ENCODE results near the gene TMPRSS6. TPM values are rescaled to one million over a fixed set of nuclear protein-coding genes. Genes with fewer than 3 reads are reported as not detected.

Gene TMPRSS6
- total and polyA plus RNA-seq, 2 donors (not counting 1 experiment from before 2014, with no cell fraction given): 0.03 TPM; not detected in 1

DNA sequence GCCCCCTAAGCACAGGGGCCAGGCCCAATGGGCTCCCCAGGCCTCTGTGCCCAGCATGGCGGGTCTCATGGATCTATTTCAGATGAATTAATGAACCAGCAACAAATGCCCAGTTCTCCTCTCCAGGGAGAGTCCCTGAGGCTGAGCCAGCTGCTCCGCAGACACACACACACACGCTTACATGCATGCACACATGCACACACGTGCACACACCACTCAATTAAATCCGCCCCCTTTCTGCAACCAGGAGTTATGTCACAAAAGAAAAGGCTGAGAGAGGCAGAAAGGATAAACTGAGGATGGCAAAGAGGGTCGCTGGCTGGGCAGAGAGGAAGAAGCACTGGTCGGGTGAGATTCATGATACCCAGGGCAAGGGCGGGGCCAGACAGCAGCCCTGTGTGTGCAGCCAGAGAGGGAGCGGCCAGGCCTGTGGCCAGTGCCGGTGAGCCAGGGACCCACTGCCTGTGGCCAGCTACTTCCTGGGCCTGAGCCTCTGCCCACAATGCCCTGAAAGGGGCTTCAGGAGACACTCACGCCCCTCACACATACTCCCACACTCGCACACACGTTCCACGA lies 20.4 kb upstream of the TMPRSS6 start:
- intact Hi-C loops (cut with micrococcal nuclease): no loop called here
- peaks cover 1% of the 10 kb centered on the region for H3K4me1 Mint-ChIP-seq
- POLR2A ChIA-PET: no interaction called here

More for the DNA sequence above, 20.4 kb upstream of the TMPRSS6 start:
- no peak overlapping the region for H3K4me3 ChIP-seq (ENCODE audit: control extremely low read depth in 1 of 5, extremely low read depth in 1 of 5, insufficient read depth in 1 of 5, low read depth in 2 of 5, low read length in 4 of 5)
- ATAC-seq (ENCODE audit: low read depth) (no peak), DNase-seq (no peak)
- H3K27me3 Mint-ChIP-seq: no peaks in the 10 kb centered on the region
- no peak overlapping the region for H3K4me3 Mint-ChIP-seq
- no peak for TF ChIP-seq CTCF (IDR thresholded peaks at IDR 0.05)
- H2AFZ ChIP-seq (ENCODE audit: insufficient read depth, low read depth, low read length, poor library complexity, severe bottlenecking): no peak overlapping the region
- no peaks in the 10 kb centered on the region for H3K79me2 ChIP-seq (ENCODE audit: control insufficient read depth, insufficient read depth, low read length)
- no peaks in the 10 kb centered on the region for H3K36me3 ChIP-seq (replicated peaks in 1 of 2; ENCODE audit: control extremely low read depth in 1 of 2, control insufficient read depth in 1 of 2, extremely low read depth in 1 of 2, insufficient read depth in 2 of 2, low read length in 1 of 2)
- 93% methylated on average over 6 of the region's 14 CpGs for WGBS (ENCODE audit: insufficient coverage)
- H3K9me3 Mint-ChIP-seq (ENCODE audit: insufficient read depth): no peaks in the 10 kb centered on the region
- no peaks in the 10 kb centered on the region for H3K4me1 ChIP-seq (ENCODE audit: control insufficient read depth in 2 of 2, insufficient read depth in 2 of 2, low read length in 2 of 2)
- H3K9me3 ChIP-seq (ENCODE audit: control extremely low read depth in 1 of 3, control insufficient read depth in 2 of 3, insufficient read depth in 1 of 3, low read length in 2 of 3): no peaks in the 10 kb centered on the region
- CTCF ChIA-PET: interaction anchor here (0.6 kb wide), 1 partner anchor 149 kb away, joined by 3 read pairs; no protein-coding TSS in a partner anchor
- H3K4me2 ChIP-seq (replicated peaks; ENCODE audit: low read depth, low read length, poor library complexity, severe bottlenecking): no peak overlapping the region
- H3K27ac ChIP-seq (ENCODE audit: low read length in 2 of 2): no peak overlapping the region
- H3K27ac Mint-ChIP-seq: no peak overlapping the region
- no peaks in the 10 kb centered on the region for H3K27me3 ChIP-seq (replicated peaks in 1 of 4; ENCODE audit: control extremely low read depth in 1 of 4, control insufficient read depth in 3 of 4, insufficient read depth in 4 of 4, low read length in 3 of 4)
- H4K20me1 ChIP-seq (ENCODE audit: control insufficient read depth, insufficient read depth, low read length, poor library complexity, severe bottlenecking): no peaks in the 10 kb centered on the region
- no peak overlapping the region for H3K9ac ChIP-seq (ENCODE audit: low read length)
